Measurements from ENCODE around the gene MARK1.

GRCh38 chr1:220698607-220699016 lies 170.7 kb downstream of the MARK1 start:
- TF ChIP-seq, protein P1, sequence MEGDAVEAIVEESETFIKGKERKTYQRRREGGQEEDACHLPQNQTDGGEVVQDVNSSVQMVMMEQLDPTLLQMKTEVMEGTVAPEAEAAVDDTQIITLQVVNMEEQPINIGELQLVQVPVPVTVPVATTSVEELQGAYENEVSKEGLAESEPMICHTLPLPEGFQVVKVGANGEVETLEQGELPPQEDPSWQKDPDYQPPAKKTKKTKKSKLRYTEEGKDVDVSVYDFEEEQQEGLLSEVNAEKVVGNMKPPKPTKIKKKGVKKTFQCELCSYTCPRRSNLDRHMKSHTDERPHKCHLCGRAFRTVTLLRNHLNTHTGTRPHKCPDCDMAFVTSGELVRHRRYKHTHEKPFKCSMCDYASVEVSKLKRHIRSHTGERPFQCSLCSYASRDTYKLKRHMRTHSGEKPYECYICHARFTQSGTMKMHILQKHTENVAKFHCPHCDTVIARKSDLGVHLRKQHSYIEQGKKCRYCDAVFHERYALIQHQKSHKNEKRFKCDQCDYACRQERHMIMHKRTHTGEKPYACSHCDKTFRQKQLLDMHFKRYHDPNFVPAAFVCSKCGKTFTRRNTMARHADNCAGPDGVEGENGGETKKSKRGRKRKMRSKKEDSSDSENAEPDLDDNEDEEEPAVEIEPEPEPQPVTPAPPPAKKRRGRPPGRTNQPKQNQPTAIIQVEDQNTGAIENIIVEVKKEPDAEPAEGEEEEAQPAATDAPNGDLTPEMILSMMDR (conservative IDR thresholded peaks at IDR 0.05; ENCODE audit: low read length): no peak
- no peak for TF ChIP-seq EZH2phosphoT487 (IDR thresholded peaks at IDR 0.05; ENCODE audit: borderline replicate concordance, low read depth, low read length)
